HepG2 (cell line): ENCODE results near the gene ZNF814.
"Not testable (repeated sequence)": the region's sequence is repeated elsewhere in the genome, so short reads cannot be mapped to it uniquely, and the experiment has no call there.

Source experiments
- BHLHE40 ChIP-seq: IDR thresholded peaks from 2 replicates; pipeline ENCODE4 v1.6.1; 2011; ENCODE audit warnings: low read length, improper control_type of control experiment
- GLI4 ChIP-seq: sonication (generic); formaldehyde crosslinking; IDR thresholded peaks from 2 replicates; pipeline ENCODE4 v1.5.1; 2020; ENCODE audit warnings: missing genetic modification reagents, mild to moderate bottlenecking, moderate library complexity, borderline replicate concordance
- KLF11 ChIP-seq: IDR thresholded peaks from 2 replicates; pipeline ENCODE4 v1.6.1; 2016; ENCODE audit warnings: missing compliant biosample characterization
- TCF7L2 ChIP-seq: IDR thresholded peaks from 2 replicates; pipeline ENCODE4 v1.6.1; 2011; ENCODE audit warnings: mild to moderate bottlenecking, low read depth, low read length, moderate library complexity
- ZBTB21 ChIP-seq: sonication (generic); formaldehyde crosslinking; IDR thresholded peaks from 2 replicates; pipeline ENCODE4 v1.4.0; 2020; ENCODE audit warnings: missing genetic modification reagents
- ZFP90 ChIP-seq: sonication (generic); formaldehyde crosslinking; IDR thresholded peaks from 2 replicates; pipeline ENCODE4 v1.8.0; 2022; ENCODE audit warnings: missing genetic modification reagents, mild to moderate bottlenecking, inconsistent platforms, borderline replicate concordance
- ZNF124 ChIP-seq: sonication (generic); formaldehyde crosslinking; IDR thresholded peaks from 2 replicates; pipeline ENCODE4 v1.4.0; 2020; ENCODE audit warnings: missing genetic modification reagents
- ZNF260 ChIP-seq: sonication (generic); formaldehyde crosslinking; IDR thresholded peaks from 2 replicates; pipeline ENCODE4 v1.4.0; 2020; ENCODE audit warnings: missing genetic modification reagents, low read depth, mild to moderate bottlenecking, borderline replicate concordance
- TF ChIP-seq, protein P1 (sequence below): sonication (generic); formaldehyde crosslinking; IDR thresholded peaks from 2 replicates; pipeline ENCODE4 v1.5.1; 2020; ENCODE audit warnings: missing genetic modification reagents, mild to moderate bottlenecking, borderline replicate concordance

DNA sequence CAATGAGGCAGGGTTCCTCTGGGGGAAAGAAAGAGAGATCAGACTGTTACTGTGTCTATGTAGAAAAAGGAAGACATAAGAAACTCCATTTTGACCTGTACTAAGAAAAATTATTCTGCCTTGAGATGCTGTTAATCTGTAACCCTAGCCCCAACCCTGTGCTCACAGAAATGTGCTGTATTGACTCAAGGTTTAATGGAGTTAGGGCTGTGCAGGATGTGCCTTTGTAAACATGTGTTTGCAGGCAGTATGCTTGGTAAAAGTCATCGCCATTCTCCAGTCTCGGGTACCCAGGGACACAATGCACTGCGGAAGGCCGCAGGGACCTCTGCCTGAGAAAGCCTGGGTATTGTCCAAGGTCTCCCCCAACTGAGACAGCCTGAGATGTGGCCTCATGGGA, 65.2 kb downstream of the ZNF814 start:
- not testable (repeated sequence) for TF ChIP-seq GLI4 (CRISPR knock-in tag); ZFP90 (CRISPR knock-in tag); TCF7L2; ZNF260 (CRISPR knock-in tag); KLF11 (CRISPR knock-in tag); ZBTB21 (CRISPR knock-in tag); BHLHE40; ZNF124 (CRISPR knock-in tag)
- TF ChIP-seq, protein P1, sequence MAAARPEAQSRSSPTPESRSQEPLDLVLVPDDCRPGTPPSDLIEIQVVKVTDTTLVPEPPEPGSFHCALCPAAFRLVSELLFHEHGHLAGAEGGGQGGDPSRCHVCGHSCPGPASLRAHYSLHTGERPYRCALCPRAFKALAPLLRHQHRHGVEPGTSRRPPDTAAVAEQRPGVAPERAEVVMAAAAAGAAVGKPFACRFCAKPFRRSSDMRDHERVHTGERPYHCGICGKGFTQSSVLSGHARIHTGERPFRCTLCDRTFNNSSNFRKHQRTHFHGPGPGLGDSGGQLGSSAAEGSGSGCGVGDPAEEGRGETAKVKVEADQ (CRISPR knock-in tag): not testable (repeated sequence)
